MM.1S (cell line): ENCODE data around the gene GATC.

Experiments used
- EZH2 ChIP-seq: fragments of 300-600 bp; sonication (generic); optimal IDR thresholded peaks from 2 replicates; pipeline ENCODE3; 2017; ENCODE audit warnings: low read depth, mild to moderate bottlenecking, antibody characterized with exemption, low read length, mixed read lengths
- TF ChIP-seq, protein P1 (sequence below): fragments of 300-600 bp; sonication (generic); IDR thresholded peaks from 2 replicates; pipeline ENCODE4 v1.5.1; 2016; ENCODE audit warnings: antibody characterized with exemption, low read length, mixed read lengths

DNA sequence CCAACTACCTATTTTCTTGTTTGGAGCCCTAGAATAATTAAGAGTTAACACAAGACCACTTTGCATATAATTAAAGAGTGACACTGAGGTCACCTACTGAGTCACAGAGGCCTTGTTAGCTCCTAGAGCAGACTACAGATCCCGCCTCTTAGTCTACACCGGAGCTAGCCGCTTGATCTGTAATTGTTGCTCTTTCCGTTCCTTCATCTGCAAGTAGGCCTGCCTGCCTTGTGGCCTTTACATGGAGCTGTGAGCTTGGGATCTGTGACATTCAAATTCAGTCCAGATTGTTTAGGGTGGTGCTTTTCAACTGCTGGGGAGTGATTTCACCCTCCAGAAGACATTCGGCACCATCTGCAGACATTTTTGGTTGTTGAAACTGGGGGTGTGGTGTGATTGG, 44.1 kb downstream of the GATC start:
- TF ChIP-seq, protein P1, sequence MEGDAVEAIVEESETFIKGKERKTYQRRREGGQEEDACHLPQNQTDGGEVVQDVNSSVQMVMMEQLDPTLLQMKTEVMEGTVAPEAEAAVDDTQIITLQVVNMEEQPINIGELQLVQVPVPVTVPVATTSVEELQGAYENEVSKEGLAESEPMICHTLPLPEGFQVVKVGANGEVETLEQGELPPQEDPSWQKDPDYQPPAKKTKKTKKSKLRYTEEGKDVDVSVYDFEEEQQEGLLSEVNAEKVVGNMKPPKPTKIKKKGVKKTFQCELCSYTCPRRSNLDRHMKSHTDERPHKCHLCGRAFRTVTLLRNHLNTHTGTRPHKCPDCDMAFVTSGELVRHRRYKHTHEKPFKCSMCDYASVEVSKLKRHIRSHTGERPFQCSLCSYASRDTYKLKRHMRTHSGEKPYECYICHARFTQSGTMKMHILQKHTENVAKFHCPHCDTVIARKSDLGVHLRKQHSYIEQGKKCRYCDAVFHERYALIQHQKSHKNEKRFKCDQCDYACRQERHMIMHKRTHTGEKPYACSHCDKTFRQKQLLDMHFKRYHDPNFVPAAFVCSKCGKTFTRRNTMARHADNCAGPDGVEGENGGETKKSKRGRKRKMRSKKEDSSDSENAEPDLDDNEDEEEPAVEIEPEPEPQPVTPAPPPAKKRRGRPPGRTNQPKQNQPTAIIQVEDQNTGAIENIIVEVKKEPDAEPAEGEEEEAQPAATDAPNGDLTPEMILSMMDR: no peak
- TF ChIP-seq EZH2: no peak
